ENCODE results near the gene ITGAE. TPM values are rescaled to one million over a fixed set of nuclear protein-coding genes. Genes with fewer than 3 reads are reported as not detected.

The ITGAE gene
- total RNA-seq, 1 experiment from 2014 or later, result 60.2 TPM

GRCh38 chr17:3672571-3672970 is 128.4 kb downstream of the ITGAE start:
- Histone ChIP-seq H3K4me3 (ENCODE audit: low read depth, low read length, poor library complexity, severe bottlenecking) (no peak overlapping the region), H3K27me3 (replicated peaks; ENCODE audit: insufficient read depth, low read depth, low read length, poor library complexity) (no peaks in the 10 kb centered on the region), H3K36me3 (ENCODE audit: insufficient read depth, low read length, poor library complexity, severe bottlenecking) (peaks cover 3% of the 10 kb centered on the region), H3K9me3 (ENCODE audit: low read depth, low read length, poor library complexity, severe bottlenecking) (no peaks in the 10 kb centered on the region), H3K27ac (ENCODE audit: low read depth, low read length, poor library complexity, severe bottlenecking) (no peak overlapping the region), H3K4me1 (ENCODE audit: insufficient read depth, low read length, poor library complexity, severe bottlenecking) (peaks cover 7% of the 10 kb centered on the region)
- ChIA-PET POLR2A (ENCODE audit: low non-redundant PET) (no interaction called here), CTCF (no interaction called here)
- no TSS peak for BruUV-seq (replicated peaks)
- no peak for TF ChIP-seq EZH2 (IDR thresholded peaks at IDR 0.05; ENCODE audit: borderline replicate concordance, low read depth, low read length, poor library complexity, severe bottlenecking)
- TF ChIP-seq, protein P1, sequence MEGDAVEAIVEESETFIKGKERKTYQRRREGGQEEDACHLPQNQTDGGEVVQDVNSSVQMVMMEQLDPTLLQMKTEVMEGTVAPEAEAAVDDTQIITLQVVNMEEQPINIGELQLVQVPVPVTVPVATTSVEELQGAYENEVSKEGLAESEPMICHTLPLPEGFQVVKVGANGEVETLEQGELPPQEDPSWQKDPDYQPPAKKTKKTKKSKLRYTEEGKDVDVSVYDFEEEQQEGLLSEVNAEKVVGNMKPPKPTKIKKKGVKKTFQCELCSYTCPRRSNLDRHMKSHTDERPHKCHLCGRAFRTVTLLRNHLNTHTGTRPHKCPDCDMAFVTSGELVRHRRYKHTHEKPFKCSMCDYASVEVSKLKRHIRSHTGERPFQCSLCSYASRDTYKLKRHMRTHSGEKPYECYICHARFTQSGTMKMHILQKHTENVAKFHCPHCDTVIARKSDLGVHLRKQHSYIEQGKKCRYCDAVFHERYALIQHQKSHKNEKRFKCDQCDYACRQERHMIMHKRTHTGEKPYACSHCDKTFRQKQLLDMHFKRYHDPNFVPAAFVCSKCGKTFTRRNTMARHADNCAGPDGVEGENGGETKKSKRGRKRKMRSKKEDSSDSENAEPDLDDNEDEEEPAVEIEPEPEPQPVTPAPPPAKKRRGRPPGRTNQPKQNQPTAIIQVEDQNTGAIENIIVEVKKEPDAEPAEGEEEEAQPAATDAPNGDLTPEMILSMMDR (conservative IDR thresholded peaks at IDR 0.05; ENCODE audit: low read depth, low read length), result no peak
- intact Hi-C loops (cut with micrococcal nuclease; ENCODE audit: unreplicated experiment), result no loop called here
- DNase-seq (ENCODE audit: low spot score), result no peak

DNA sequence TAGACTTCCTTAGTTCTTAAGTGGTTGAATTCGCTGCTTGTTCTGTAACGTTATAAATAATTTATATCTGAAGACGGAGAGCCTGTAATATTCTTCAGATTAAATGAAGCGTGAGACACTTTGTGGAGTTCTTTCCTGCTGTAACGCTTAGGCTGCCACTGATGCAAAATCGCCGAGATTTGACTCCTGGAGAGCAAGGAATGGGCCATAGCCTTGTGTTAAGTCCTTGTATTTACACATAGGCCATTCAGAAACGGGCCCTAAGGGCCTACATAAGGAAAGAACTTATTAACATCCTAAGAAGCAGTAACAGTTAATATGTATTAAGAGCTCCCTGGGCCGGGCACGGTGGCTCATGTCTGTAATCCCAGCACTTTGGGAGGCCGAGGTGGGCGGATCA is 131.4 kb downstream of the ITGAE start:
- H3K27ac ChIP-seq (ENCODE audit: low read depth, low read length, poor library complexity, severe bottlenecking), result peak overlapping the region; percentile 92
- no TSS peak for BruUV-seq (replicated peaks)
- H3K36me3 ChIP-seq (ENCODE audit: insufficient read depth, low read length, poor library complexity, severe bottlenecking), result peaks cover 3% of the 10 kb centered on the region
- H3K27me3 ChIP-seq (replicated peaks; ENCODE audit: insufficient read depth, low read depth, low read length, poor library complexity), result no peaks in the 10 kb centered on the region
- ChIA-PET CTCF (no interaction called here), POLR2A (ENCODE audit: low non-redundant PET) (no interaction called here)
- peak overlapping the region; percentile 100 for H3K4me3 ChIP-seq (ENCODE audit: low read depth, low read length, poor library complexity, severe bottlenecking)
- no peak for TF ChIP-seq EZH2 (IDR thresholded peaks at IDR 0.05; ENCODE audit: borderline replicate concordance, low read depth, low read length, poor library complexity, severe bottlenecking)
- H3K4me1 ChIP-seq (ENCODE audit: insufficient read depth, low read length, poor library complexity, severe bottlenecking), result peaks cover 7% of the 10 kb centered on the region
- no peaks in the 10 kb centered on the region for H3K9me3 ChIP-seq (ENCODE audit: low read depth, low read length, poor library complexity, severe bottlenecking)
- DNase-seq (ENCODE audit: low spot score), result peak; percentile 44
- intact Hi-C loops (cut with micrococcal nuclease; ENCODE audit: unreplicated experiment), result no loop called here

DNA sequence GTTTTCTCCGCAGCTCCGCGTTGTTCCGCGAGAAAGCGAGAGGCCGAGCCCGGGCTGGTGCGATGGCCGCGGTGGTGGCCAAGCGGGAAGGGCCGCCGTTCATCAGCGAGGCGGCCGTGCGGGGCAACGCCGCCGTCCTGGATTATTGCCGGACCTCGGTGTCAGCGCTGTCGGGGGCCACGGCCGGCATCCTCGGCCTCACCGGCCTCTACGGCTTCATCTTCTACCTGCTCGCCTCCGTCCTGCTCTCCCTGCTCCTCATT is 132.0 kb downstream of the ITGAE start:
- TSS peak; percentile 93 for BruUV-seq (replicated peaks)
- ChIA-PET CTCF (no interaction called here), POLR2A (ENCODE audit: low non-redundant PET) (no interaction called here)

More for the DNA sequence above, 132.0 kb downstream of the ITGAE start:
- Histone ChIP-seq H3K27me3 (replicated peaks; ENCODE audit: insufficient read depth, low read depth, low read length, poor library complexity) (no peaks in the 10 kb centered on the region), H3K9me3 (ENCODE audit: low read depth, low read length, poor library complexity, severe bottlenecking) (no peaks in the 10 kb centered on the region), H3K4me1 (ENCODE audit: insufficient read depth, low read length, poor library complexity, severe bottlenecking) (peaks cover 7% of the 10 kb centered on the region), H3K36me3 (ENCODE audit: insufficient read depth, low read length, poor library complexity, severe bottlenecking) (peaks cover 7% of the 10 kb centered on the region), H3K27ac (ENCODE audit: low read depth, low read length, poor library complexity, severe bottlenecking) (peak overlapping the region; percentile 92), H3K4me3 (ENCODE audit: low read depth, low read length, poor library complexity, severe bottlenecking) (peak overlapping the region; percentile 100)
- intact Hi-C loops (cut with micrococcal nuclease; ENCODE audit: unreplicated experiment), result no loop called here
- DNase-seq (ENCODE audit: low spot score), result no peak
- TF ChIP-seq EZH2 (IDR thresholded peaks at IDR 0.05; ENCODE audit: borderline replicate concordance, low read depth, low read length, poor library complexity, severe bottlenecking), result no peak
- TF ChIP-seq, protein P1 (conservative IDR thresholded peaks at IDR 0.05; ENCODE audit: low read depth, low read length), result no peak

Data from A673 (cell line).